Measurements from ENCODE around the gene REXO1. TPM values are rescaled to one million over a fixed set of nuclear protein-coding genes. Genes with fewer than 3 reads are reported as not detected.

REXO1 gene
- total and polyA plus RNA-seq, 9 of the 15 experiments (the other 6 are each of a cell fraction or from before 2014, with no cell fraction given): 0.04 to 63.3 (median 15.8) TPM

DNA sequence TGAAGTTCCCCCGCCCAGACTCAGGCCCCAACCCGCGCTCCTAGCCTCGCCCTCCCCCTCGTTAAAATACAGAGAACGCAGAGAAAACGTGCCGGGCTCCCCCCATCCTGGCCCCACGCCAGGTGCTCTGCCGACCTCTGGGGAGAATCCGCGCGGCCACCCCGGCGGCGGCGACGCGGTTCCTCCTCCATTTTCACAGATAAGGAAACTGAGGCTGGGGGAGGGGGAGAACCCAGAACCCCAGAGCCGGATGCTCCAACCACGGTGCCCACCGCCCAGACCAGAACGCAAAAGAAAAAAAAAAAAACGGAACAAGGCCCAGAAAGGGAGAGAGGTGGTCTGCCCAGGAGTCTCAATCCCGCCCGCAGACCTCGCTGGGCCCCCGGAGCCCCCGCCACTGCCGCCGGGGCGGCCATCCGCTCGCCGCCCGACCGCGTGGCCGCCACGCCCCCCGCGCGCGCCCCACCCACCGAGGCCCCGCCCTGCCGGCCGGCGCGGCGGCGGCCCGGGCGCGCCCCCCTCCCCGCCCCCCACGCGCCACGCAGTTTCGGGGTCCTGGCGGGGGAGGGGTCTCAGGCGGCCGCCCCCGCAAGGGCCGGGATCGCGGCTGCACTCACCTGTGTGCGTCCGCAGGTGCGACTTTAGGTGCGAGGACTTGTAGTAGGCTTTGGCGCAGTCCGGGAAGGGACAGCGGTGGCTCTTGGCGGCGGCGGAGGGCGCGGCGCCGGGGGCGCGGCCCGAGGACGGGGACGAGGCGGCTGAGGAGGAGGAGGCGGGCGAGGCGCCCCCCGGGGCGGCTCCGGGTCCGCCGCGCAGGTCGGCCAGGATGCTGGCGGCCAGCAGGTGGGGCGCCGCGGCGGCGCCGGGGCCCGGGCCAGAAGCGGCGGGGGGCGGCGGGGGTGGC, 14.4 kb upstream of the REXO1 start (continued):
- TF ChIP-seq ZMIZ1 (IDR thresholded peaks at IDR 0.05; ENCODE audit: low read depth in 2 of 2, low read length in 2 of 2): no peak
- TF ChIP-seq, protein P1, sequence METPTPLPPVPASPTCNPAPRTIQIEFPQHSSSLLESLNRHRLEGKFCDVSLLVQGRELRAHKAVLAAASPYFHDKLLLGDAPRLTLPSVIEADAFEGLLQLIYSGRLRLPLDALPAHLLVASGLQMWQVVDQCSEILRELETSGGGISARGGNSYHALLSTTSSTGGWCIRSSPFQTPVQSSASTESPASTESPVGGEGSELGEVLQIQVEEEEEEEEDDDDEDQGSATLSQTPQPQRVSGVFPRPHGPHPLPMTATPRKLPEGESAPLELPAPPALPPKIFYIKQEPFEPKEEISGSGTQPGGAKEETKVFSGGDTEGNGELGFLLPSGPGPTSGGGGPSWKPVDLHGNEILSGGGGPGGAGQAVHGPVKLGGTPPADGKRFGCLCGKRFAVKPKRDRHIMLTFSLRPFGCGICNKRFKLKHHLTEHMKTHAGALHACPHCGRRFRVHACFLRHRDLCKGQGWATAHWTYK (CRISPR knock-in tag; IDR thresholded peaks at IDR 0.05): no peak
- TF ChIP-seq ZNF444 (CRISPR knock-in tag; IDR thresholded peaks at IDR 0.05): no peak
- no peak for TF ChIP-seq ZNF239 (CRISPR knock-in tag; IDR thresholded peaks at IDR 0.05)
- TF ChIP-seq E2F6 (IDR thresholded peaks at IDR 0.05; ENCODE audit: borderline replicate concordance in 1 of 2, extremely low read depth in 1 of 2, insufficient read depth in 1 of 2, insufficient read length in 1 of 2, low read depth in 1 of 2, low read length in 1 of 2, poor library complexity in 1 of 2, severe bottlenecking in 1 of 2): peak in 1 of 2 experiments; percentile 17
- TF ChIP-seq, protein P2, sequence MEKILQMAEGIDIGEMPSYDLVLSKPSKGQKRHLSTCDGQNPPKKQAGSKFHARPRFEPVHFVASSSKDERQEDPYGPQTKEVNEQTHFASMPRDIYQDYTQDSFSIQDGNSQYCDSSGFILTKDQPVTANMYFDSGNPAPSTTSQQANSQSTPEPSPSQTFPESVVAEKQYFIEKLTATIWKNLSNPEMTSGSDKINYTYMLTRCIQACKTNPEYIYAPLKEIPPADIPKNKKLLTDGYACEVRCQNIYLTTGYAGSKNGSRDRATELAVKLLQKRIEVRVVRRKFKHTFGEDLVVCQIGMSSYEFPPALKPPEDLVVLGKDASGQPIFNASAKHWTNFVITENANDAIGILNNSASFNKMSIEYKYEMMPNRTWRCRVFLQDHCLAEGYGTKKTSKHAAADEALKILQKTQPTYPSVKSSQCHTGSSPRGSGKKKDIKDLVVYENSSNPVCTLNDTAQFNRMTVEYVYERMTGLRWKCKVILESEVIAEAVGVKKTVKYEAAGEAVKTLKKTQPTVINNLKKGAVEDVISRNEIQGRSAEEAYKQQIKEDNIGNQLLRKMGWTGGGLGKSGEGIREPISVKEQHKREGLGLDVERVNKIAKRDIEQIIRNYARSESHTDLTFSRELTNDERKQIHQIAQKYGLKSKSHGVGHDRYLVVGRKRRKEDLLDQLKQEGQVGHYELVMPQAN (IDR thresholded peaks at IDR 0.05; ENCODE audit: borderline replicate concordance): peak; percentile 77; the same call in 1 of the 2 replicates
- TF ChIP-seq RB1 (IDR thresholded peaks at IDR 0.05; ENCODE audit: low read depth): peak; percentile 81
- no peak for TF ChIP-seq E2F3 (CRISPR knock-in tag; IDR thresholded peaks at IDR 0.05)
- TF ChIP-seq NCOA4 (IDR thresholded peaks at IDR 0.05; ENCODE audit: partially characterized antibody): no peak
- 0 out of 2 replicates have a peak, but pooled peaks have one; percentile 17 for TF ChIP-seq MAX (CRISPR knock-in tag; IDR thresholded peaks at IDR 0.05)
- TF ChIP-seq MNT (conservative IDR thresholded peaks at IDR 0.05): peak; percentile 80 to 85; a peak in 3 of 4 replicates
- TF ChIP-seq, protein P3, sequence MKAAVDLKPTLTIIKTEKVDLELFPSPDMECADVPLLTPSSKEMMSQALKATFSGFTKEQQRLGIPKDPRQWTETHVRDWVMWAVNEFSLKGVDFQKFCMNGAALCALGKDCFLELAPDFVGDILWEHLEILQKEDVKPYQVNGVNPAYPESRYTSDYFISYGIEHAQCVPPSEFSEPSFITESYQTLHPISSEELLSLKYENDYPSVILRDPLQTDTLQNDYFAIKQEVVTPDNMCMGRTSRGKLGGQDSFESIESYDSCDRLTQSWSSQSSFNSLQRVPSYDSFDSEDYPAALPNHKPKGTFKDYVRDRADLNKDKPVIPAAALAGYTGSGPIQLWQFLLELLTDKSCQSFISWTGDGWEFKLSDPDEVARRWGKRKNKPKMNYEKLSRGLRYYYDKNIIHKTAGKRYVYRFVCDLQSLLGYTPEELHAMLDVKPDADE (conservative IDR thresholded peaks at IDR 0.05; ENCODE audit: control insufficient read depth, low read depth, low read length): peak; percentile 16; the same call in 1 of the 2 replicates
- TF ChIP-seq EGR1 (conservative IDR thresholded peaks at IDR 0.05): peak; percentile 77

Data from K562 (cell line).